IPS DF 19.7 (cell line): ENCODE data around the gene TSGA10.
"Not testable (repeated sequence)": the region's sequence is repeated elsewhere in the genome, so short reads cannot be mapped to it uniquely, and the experiment has no call there.

Source experiments
- DNase-seq: peaks from one replicate; pipeline ENCODE4 v3.0.0-alpha.2; 2013; ENCODE audit warnings: low read depth, low spot score

The TSGA10 gene

GRCh38 chr2:99154643-99155536 is at the start of gene TSGA10, which contains the start of gene LIPT1:
TSGA10 (minus strand) TSS chr2:99154942; CDS start chr2:99109439, 45,503 bp downstream.
LIPT1 (plus strand) TSS chr2:99154967; CDS start chr2:99161958, 6,991 bp downstream.
- peak; percentile 61 for DNase-seq

- no peak for DNase-seq
Measured at GRCh38 chr2:99201959-99202678, 47.4 kb upstream of the TSGA10 start.

GRCh38 chr2:99200076-99200800 is 45.5 kb upstream of the TSGA10 start:
- DNase-seq, result no peak

GRCh38 chr2:99198103-99198841 is 43.5 kb upstream of the TSGA10 start:
- no peak for DNase-seq

- not testable (repeated sequence) for DNase-seq
Measured at GRCh38 chr2:99192364-99192763, 37.6 kb upstream of the TSGA10 start.

- no peak for DNase-seq
Measured at GRCh38 chr2:99190548-99190947, 35.8 kb upstream of the TSGA10 start.

- DNase-seq, result no peak
Measured at GRCh38 chr2:99188357-99188756, 33.6 kb upstream of the TSGA10 start.

GRCh38 chr2:99187011-99187410 is 32.3 kb upstream of the TSGA10 start:
- DNase-seq, result no peak

GRCh38 chr2:99184811-99185210 is 30.1 kb upstream of the TSGA10 start:
- DNase-seq, result no peak

- DNase-seq, result no peak
Measured at GRCh38 chr2:99183025-99183424, 28.3 kb upstream of the TSGA10 start.

- no peak for DNase-seq
Measured at GRCh38 chr2:99181624-99182000, 26.9 kb upstream of the TSGA10 start.

GRCh38 chr2:99180755-99181623 is 26.2 kb upstream of the TSGA10 start, which contains the start of the genes MITD1 and MRPL30:
MITD1 (minus strand) TSS chr2:99181058; CDS start chr2:99180981, 77 bp downstream.
MRPL30 (plus strand) TSS chr2:99181184; CDS start chr2:99186204, 5,020 bp downstream.
- peak; percentile 85 for DNase-seq

- DNase-seq, result no peak
Measured at GRCh38 chr2:99171377-99172140, 16.8 kb upstream of the TSGA10 start.

GRCh38 chr2:99169534-99169933 is 14.8 kb upstream of the TSGA10 start:
- no peak for DNase-seq

- DNase-seq, result no peak
Measured at GRCh38 chr2:99166218-99166617, 11.5 kb upstream of the TSGA10 start.

GRCh38 chr2:99159594-99159993 is 4.9 kb upstream of the TSGA10 start:
- DNase-seq, result no peak

GRCh38 chr2:99158599-99158998 is 3.9 kb upstream of the TSGA10 start:
- no peak for DNase-seq

- no peak for DNase-seq
Measured at GRCh38 chr2:99156891-99157290, 2.1 kb upstream of the TSGA10 start.

GRCh38 chr2:99153921-99154604 is 679 bp downstream of the TSGA10 start:
- no peak for DNase-seq
